WTC11 (cell line): Measurements from ENCODE around the gene LRRC61.

ENCODE experiments used
- CREM ChIP-seq: sonication (generic); formaldehyde crosslinking; IDR thresholded peaks from 2 replicates; pipeline ENCODE4 v1.8.1; 2022; ENCODE audit warnings: mild to moderate bottlenecking, missing genetic modification reagents, moderate library complexity
- FOXK1 ChIP-seq: sonication (generic); formaldehyde crosslinking; IDR thresholded peaks from 2 replicates; pipeline ENCODE4 v1.8.0; 2022; ENCODE audit warnings: mild to moderate bottlenecking, moderate library complexity, missing genetic modification reagents
- SMAD3 ChIP-seq: sonication (generic); formaldehyde crosslinking; IDR thresholded peaks from 2 replicates; pipeline ENCODE4 v1.8.0; 2022; ENCODE audit warnings: missing genetic modification reagents, mild to moderate bottlenecking, borderline replicate concordance
- TF ChIP-seq, protein P1 (sequence below): sonication (generic); formaldehyde crosslinking; conservative IDR thresholded peaks from 2 replicates; pipeline ENCODE4 v1.8.1; 2023; ENCODE audit warnings: mild to moderate bottlenecking, low read depth, missing genetic modification reagents, moderate library complexity
- TF ChIP-seq, protein P2 (sequence below): sonication (generic); formaldehyde crosslinking; IDR thresholded peaks from 2 replicates; pipeline ENCODE4 v1.8.0; 2023; ENCODE audit warnings: missing genetic modification reagents, mild to moderate bottlenecking, borderline replicate concordance
- TF ChIP-seq, protein P3 (sequence below): fragments of 200-600 bp; IDR thresholded peaks from 2 replicates; pipeline ENCODE4 v1.8.0; 2022; ENCODE audit warnings: antibody characterized with exemption
- TF ChIP-seq, protein P4 (sequence below): fragments of 250-450 bp; sonication (Bioruptor Pico); IDR thresholded peaks from 2 replicates; pipeline ENCODE4 v1.8.0; 2021; ENCODE audit warnings: mild to moderate bottlenecking

DNA sequence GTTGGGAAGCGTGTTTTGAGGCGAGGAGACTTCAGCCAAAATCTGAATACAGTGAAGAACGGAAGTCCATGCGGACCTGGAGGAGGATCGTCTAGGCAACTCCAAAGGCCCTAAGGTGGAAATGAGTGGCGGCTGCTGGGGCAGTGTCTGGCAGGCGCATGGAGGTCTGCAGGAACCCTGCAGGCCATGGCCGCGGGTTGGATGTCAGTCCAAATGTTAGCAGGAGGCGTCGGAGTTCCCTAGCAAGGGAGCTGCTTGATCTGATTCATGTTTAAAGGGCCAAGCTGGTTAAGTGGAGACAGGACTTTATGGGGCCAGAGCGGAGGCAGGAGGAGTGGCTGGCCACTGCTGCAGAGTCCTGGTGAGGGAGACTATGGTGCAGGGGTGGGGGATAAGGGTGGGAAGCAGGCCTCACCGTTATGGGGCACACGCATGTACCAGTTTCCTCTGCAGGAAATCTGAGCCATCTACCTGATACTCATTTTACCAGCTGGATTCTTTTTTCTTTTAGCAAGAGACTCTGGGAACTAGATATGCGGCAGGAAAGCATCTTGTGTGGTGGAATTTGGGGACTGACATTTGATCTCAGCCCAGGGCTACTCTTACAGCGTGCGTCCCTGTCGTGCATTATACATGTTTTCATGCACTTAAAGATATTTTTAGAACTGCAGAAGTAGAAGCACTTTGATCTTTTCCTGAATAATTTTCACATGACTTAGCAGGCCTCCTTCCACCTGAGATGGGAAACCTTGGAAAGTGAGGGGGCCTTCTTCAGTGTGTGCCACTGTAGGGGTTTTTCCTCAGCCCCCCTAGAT lies 38.9 kb downstream of the LRRC61 start:
- TF ChIP-seq SMAD3: no peak
- TF ChIP-seq, protein P1, sequence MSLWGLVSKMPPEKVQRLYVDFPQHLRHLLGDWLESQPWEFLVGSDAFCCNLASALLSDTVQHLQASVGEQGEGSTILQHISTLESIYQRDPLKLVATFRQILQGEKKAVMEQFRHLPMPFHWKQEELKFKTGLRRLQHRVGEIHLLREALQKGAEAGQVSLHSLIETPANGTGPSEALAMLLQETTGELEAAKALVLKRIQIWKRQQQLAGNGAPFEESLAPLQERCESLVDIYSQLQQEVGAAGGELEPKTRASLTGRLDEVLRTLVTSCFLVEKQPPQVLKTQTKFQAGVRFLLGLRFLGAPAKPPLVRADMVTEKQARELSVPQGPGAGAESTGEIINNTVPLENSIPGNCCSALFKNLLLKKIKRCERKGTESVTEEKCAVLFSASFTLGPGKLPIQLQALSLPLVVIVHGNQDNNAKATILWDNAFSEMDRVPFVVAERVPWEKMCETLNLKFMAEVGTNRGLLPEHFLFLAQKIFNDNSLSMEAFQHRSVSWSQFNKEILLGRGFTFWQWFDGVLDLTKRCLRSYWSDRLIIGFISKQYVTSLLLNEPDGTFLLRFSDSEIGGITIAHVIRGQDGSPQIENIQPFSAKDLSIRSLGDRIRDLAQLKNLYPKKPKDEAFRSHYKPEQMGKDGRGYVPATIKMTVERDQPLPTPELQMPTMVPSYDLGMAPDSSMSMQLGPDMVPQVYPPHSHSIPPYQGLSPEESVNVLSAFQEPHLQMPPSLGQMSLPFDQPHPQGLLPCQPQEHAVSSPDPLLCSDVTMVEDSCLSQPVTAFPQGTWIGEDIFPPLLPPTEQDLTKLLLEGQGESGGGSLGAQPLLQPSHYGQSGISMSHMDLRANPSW (CRISPR knock-in tag): no peak
- TF ChIP-seq, protein P2, sequence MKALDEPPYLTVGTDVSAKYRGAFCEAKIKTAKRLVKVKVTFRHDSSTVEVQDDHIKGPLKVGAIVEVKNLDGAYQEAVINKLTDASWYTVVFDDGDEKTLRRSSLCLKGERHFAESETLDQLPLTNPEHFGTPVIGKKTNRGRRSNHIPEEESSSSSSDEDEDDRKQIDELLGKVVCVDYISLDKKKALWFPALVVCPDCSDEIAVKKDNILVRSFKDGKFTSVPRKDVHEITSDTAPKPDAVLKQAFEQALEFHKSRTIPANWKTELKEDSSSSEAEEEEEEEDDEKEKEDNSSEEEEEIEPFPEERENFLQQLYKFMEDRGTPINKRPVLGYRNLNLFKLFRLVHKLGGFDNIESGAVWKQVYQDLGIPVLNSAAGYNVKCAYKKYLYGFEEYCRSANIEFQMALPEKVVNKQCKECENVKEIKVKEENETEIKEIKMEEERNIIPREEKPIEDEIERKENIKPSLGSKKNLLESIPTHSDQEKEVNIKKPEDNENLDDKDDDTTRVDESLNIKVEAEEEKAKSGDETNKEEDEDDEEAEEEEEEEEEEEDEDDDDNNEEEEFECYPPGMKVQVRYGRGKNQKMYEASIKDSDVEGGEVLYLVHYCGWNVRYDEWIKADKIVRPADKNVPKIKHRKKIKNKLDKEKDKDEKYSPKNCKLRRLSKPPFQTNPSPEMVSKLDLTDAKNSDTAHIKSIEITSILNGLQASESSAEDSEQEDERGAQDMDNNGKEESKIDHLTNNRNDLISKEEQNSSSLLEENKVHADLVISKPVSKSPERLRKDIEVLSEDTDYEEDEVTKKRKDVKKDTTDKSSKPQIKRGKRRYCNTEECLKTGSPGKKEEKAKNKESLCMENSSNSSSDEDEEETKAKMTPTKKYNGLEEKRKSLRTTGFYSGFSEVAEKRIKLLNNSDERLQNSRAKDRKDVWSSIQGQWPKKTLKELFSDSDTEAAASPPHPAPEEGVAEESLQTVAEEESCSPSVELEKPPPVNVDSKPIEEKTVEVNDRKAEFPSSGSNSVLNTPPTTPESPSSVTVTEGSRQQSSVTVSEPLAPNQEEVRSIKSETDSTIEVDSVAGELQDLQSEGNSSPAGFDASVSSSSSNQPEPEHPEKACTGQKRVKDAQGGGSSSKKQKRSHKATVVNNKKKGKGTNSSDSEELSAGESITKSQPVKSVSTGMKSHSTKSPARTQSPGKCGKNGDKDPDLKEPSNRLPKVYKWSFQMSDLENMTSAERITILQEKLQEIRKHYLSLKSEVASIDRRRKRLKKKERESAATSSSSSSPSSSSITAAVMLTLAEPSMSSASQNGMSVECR (CRISPR knock-in tag): no peak
- TF ChIP-seq, protein P3, sequence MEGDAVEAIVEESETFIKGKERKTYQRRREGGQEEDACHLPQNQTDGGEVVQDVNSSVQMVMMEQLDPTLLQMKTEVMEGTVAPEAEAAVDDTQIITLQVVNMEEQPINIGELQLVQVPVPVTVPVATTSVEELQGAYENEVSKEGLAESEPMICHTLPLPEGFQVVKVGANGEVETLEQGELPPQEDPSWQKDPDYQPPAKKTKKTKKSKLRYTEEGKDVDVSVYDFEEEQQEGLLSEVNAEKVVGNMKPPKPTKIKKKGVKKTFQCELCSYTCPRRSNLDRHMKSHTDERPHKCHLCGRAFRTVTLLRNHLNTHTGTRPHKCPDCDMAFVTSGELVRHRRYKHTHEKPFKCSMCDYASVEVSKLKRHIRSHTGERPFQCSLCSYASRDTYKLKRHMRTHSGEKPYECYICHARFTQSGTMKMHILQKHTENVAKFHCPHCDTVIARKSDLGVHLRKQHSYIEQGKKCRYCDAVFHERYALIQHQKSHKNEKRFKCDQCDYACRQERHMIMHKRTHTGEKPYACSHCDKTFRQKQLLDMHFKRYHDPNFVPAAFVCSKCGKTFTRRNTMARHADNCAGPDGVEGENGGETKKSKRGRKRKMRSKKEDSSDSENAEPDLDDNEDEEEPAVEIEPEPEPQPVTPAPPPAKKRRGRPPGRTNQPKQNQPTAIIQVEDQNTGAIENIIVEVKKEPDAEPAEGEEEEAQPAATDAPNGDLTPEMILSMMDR: no peak
- TF ChIP-seq, protein P4, sequence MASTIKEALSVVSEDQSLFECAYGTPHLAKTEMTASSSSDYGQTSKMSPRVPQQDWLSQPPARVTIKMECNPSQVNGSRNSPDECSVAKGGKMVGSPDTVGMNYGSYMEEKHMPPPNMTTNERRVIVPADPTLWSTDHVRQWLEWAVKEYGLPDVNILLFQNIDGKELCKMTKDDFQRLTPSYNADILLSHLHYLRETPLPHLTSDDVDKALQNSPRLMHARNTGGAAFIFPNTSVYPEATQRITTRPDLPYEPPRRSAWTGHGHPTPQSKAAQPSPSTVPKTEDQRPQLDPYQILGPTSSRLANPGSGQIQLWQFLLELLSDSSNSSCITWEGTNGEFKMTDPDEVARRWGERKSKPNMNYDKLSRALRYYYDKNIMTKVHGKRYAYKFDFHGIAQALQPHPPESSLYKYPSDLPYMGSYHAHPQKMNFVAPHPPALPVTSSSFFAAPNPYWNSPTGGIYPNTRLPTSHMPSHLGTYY: no peak
- TF ChIP-seq FOXK1: no peak
- no peak for TF ChIP-seq CREM (CRISPR knock-in tag)
